ENCODE measurements around the gene ALDH3A1. TPM values are rescaled to one million over a fixed set of nuclear protein-coding genes. Genes with fewer than 3 reads are reported as not detected.

Gene ALDH3A1
- total RNA-seq, 1 experiment from 2014 or later = not detected

GRCh38 chr17:19753051-19753509 lies 5.0 kb upstream of the ALDH3A1 start:
- Histone ChIP-seq H3K4me3 (ENCODE audit: low read depth, low read length, poor library complexity, severe bottlenecking) (no peak overlapping the region), H3K4me1 (ENCODE audit: insufficient read depth, low read length, poor library complexity, severe bottlenecking) (no peaks in the 10 kb centered on the region), H3K27ac (ENCODE audit: low read depth, low read length, poor library complexity, severe bottlenecking) (no peak overlapping the region), H3K9me3 (ENCODE audit: low read depth, low read length, poor library complexity, severe bottlenecking) (no peaks in the 10 kb centered on the region), H3K27me3 (replicated peaks; ENCODE audit: insufficient read depth, low read depth, low read length, poor library complexity) (no peaks in the 10 kb centered on the region), H3K36me3 (ENCODE audit: insufficient read depth, low read length, poor library complexity, severe bottlenecking) (no peaks in the 10 kb centered on the region)
- ChIA-PET CTCF (interaction anchor here (1.2 kb wide), 1 partner anchor 9 kb away, joined by 3 read pairs; no protein-coding TSS in a partner anchor), POLR2A (ENCODE audit: low non-redundant PET) (no interaction called here)
- no peak for DNase-seq (ENCODE audit: low spot score)
- no TSS peak for BruUV-seq (replicated peaks)
- intact Hi-C loops (cut with micrococcal nuclease; ENCODE audit: unreplicated experiment) = no loop called here
- TF ChIP-seq EZH2 (IDR thresholded peaks at IDR 0.05; ENCODE audit: borderline replicate concordance, low read depth, low read length, poor library complexity, severe bottlenecking) (no peak), CTCF (conservative IDR thresholded peaks at IDR 0.05; ENCODE audit: low read depth, low read length) (no peak)

- Histone ChIP-seq H3K27ac (ENCODE audit: low read depth, low read length, poor library complexity, severe bottlenecking) (no peak overlapping the region), H3K36me3 (ENCODE audit: insufficient read depth, low read length, poor library complexity, severe bottlenecking) (no peaks in the 10 kb centered on the region), H3K4me1 (ENCODE audit: insufficient read depth, low read length, poor library complexity, severe bottlenecking) (no peaks in the 10 kb centered on the region), H3K27me3 (replicated peaks; ENCODE audit: insufficient read depth, low read depth, low read length, poor library complexity) (no peaks in the 10 kb centered on the region), H3K4me3 (ENCODE audit: low read depth, low read length, poor library complexity, severe bottlenecking) (no peak overlapping the region), H3K9me3 (ENCODE audit: low read depth, low read length, poor library complexity, severe bottlenecking) (no peaks in the 10 kb centered on the region)
- DNase-seq (ENCODE audit: low spot score) = no peak
- intact Hi-C loops (cut with micrococcal nuclease; ENCODE audit: unreplicated experiment) = no loop called here
- no TSS peak for BruUV-seq (replicated peaks)
- CTCF ChIA-PET = interaction anchor here (0.6 to 1.2 kb wide), 3 partner anchors 10 to 12 kb away, joined by 3 read pairs; no protein-coding TSS in a partner anchor
- POLR2A ChIA-PET (ENCODE audit: low non-redundant PET) = no interaction called here
- TF ChIP-seq CTCF (conservative IDR thresholded peaks at IDR 0.05; ENCODE audit: low read depth, low read length) = no peak
Observed at GRCh38 chr17:19752216-19753050, 4.3 kb upstream of the ALDH3A1 start.

- Histone ChIP-seq H3K36me3 (ENCODE audit: insufficient read depth, low read length, poor library complexity, severe bottlenecking) (no peaks in the 10 kb centered on the region), H3K4me3 (ENCODE audit: low read depth, low read length, poor library complexity, severe bottlenecking) (no peak overlapping the region), H3K4me1 (ENCODE audit: insufficient read depth, low read length, poor library complexity, severe bottlenecking) (no peaks in the 10 kb centered on the region), H3K27me3 (replicated peaks; ENCODE audit: insufficient read depth, low read depth, low read length, poor library complexity) (no peaks in the 10 kb centered on the region), H3K27ac (ENCODE audit: low read depth, low read length, poor library complexity, severe bottlenecking) (no peak overlapping the region), H3K9me3 (ENCODE audit: low read depth, low read length, poor library complexity, severe bottlenecking) (no peaks in the 10 kb centered on the region)
- DNase-seq (ENCODE audit: low spot score) = no peak
- TF ChIP-seq CTCF (conservative IDR thresholded peaks at IDR 0.05; ENCODE audit: low read depth, low read length) = no peak
- TF ChIP-seq EZH2 (IDR thresholded peaks at IDR 0.05; ENCODE audit: borderline replicate concordance, low read depth, low read length, poor library complexity, severe bottlenecking) = no peak
- CTCF ChIA-PET = no interaction called here
- BruUV-seq (replicated peaks) = no TSS peak
- intact Hi-C loops (cut with micrococcal nuclease; ENCODE audit: unreplicated experiment) = no loop called here
- POLR2A ChIA-PET (ENCODE audit: low non-redundant PET) = no interaction called here
Observed at GRCh38 chr17:19750835-19751234, 2.7 kb upstream of the ALDH3A1 start.

Data from A673 (cell line).